Fibroblast of skin of right biceps (primary cell): Measurements from ENCODE around the gene NAALADL2.

Experiments used
- DNase-seq: peaks from one replicate; pipeline ENCODE4 v3.0.0-alpha.2; 2013

Gene NAALADL2

DNA sequence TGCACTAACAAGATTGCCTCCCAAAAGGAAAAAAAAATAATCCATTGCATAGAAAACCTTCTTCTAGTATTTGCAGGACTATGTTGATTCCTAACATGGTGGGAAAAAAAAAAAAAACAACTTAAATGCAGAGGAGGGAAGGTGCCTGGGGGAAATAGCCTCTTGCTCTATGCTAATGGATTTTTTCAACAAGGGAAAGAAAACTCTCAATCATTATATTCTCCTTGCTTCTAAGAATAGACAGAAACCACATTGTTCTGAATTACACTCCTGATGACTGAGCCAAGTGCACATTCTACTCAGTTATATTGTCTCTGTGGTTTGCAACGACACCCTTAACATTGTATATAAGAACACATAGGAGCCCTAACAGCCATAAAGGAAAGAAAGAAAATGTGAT is 760.2 kb downstream of the NAALADL2 start:
- DNase-seq = peak; percentile 10

- DNase-seq = no peak
These were observed 761.0 kb downstream of the NAALADL2 start for GRCh38 chr3:175620093-175620492.

GRCh38 chr3:175620532-175620931 is 761.4 kb downstream of the NAALADL2 start:
- DNase-seq = no peak

DNA sequence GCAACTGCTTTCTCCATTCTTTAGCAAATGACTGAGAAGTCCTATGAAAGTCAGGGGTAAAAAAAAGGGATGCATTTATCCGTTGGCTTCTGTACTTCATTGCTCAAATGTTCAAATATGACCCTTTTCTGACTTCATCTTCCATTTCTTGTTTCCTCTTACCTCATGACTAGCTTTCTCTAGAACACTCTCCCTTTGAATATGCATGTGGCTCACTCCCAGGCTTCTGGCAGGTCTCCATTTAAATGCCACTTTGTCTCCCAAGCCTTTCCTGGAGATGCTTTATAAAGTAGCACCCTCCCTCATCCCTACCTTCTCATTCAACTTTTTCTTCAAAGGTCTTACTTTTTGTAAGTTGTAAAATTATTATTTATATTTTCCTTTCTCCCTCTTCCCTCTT is 781.8 kb downstream of the NAALADL2 start:
- no peak for DNase-seq

GRCh38 chr3:175646865-175647264 is 787.7 kb downstream of the NAALADL2 start:
- peak; percentile 31 for DNase-seq

- no peak for DNase-seq
These were observed 789.8 kb downstream of the NAALADL2 start for GRCh38 chr3:175648899-175649298.

DNA sequence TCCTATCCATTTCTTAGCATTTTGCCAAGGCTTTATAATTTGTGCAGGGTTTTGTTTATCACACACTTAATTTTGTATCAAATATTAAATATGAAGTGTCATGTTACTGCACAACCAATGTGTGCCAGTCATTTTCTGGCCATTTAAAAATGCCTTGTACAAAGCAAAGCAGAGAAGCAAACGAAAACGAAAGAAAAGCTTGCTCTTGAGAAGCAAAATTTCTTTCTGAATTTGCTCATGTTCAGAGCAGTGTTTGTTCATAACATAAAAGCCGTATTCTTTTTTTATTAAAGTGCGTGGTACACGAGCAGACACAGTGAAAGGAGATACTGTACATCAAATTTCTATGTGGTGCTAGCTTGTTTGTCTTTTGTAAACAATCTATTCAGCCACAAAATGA is 792.6 kb downstream of the NAALADL2 start:
- no peak for DNase-seq

- DNase-seq = no peak
These were observed 796.2 kb downstream of the NAALADL2 start for GRCh38 chr3:175655351-175655750.

DNA sequence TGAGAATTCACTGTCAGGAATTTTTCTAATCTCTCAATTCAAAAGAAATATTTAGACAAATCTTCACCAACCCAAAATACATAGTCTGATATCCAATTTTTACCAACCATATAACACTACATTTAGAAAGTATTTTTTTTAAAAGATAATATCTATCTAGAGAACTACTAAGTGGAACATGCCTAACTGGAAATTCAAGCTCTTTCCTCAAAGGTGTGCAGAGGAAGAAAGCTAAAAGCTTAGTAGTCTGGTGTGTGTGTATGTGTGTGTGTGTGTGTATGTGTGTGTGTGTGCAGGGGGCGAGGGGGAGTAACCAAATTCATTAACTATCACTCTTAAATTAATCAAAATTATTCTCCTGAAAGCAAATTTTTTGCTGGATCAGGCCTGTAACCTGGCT is 797.3 kb downstream of the NAALADL2 start:
- no peak for DNase-seq

- DNase-seq = no peak
These were observed 800.7 kb downstream of the NAALADL2 start for GRCh38 chr3:175659670-175660350.

- no peak for DNase-seq
These were observed 803.7 kb downstream of the NAALADL2 start for GRCh38 chr3:175662815-175663214.

GRCh38 chr3:175664911-175665310 is 805.8 kb downstream of the NAALADL2 start:
- no peak for DNase-seq

DNA sequence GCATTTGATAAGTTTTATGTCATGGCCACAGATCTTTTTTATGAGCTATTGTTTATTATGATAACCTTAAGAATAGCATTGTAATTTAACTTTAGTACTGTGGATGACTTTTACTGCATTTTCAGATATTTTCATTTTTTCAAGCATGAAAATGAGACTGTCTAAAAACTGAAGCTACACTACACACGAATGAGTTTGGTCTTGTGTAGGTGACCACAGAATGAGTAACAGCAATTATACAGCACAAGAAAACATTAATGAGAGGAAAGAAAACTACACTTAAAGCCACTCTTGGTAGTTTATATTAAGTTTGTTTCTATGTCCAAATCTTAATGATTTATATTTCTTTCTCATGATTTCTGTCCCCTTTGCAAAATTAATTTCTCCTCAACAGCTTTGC is 809.2 kb downstream of the NAALADL2 start:
- no peak for DNase-seq

GRCh38 chr3:175670557-175670956 is 811.4 kb downstream of the NAALADL2 start:
- DNase-seq = peak; percentile 55

DNA sequence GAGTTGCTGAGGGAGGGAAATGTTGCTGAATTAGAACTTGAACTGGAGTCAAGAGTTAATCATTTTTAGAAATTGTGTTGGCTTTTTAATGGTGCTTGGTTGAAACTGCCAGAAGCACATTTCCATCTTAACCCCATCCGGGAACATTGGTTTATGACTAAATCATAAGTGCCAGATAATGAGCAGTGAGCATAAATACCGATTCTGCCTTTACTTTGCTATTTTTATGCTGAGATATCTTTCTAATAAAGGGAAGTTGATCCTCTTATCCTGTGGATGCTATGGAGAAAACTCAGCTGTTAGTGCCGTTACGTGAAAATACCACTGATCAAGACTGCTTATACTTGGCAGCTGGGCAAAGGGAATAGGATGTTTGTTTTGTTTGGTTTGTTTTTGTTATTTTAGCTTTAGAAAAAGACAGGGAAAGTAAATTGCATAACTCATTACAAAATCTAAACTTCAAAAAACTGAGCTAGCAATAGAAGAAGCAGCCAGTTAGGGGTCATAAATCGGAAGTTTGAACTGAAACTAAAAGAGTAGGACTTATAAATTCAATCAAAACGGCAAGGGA is 813.1 kb downstream of the NAALADL2 start:
- DNase-seq = no peak

- DNase-seq = no peak
These were observed 820.4 kb downstream of the NAALADL2 start for GRCh38 chr3:175679568-175679967.

DNA sequence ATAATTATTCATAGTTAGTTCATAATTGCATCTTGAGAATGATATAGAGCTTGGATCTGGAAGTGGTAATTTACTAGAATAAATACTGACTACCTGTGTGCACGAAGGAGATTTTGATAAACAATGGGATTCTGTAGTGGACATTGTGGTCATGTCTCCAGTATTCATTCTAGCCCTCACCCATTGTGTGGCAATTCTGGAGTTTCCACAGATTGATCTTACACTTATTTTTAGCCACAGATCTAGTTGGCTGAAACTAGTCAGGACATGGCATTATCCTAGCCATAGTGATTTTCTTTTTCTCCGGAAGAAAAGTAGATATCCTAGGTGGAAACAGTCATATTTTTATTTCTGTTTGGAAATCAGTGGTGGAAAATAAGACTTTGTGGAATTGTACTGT is 833.1 kb downstream of the NAALADL2 start:
- no peak for DNase-seq

- no peak for DNase-seq
These were observed 836.1 kb downstream of the NAALADL2 start for GRCh38 chr3:175695251-175695650.

GRCh38 chr3:175702956-175703355 is 843.8 kb downstream of the NAALADL2 start:
- peak; percentile 34 for DNase-seq

- DNase-seq = peak; percentile 8
These were observed 845.4 kb downstream of the NAALADL2 start for GRCh38 chr3:175704366-175705055.

GRCh38 chr3:175713268-175713667 is 854.1 kb downstream of the NAALADL2 start:
- peak; percentile 61 for DNase-seq

GRCh38 chr3:175716446-175716845 is 857.3 kb downstream of the NAALADL2 start:
- peak; percentile 55 for DNase-seq

DNA sequence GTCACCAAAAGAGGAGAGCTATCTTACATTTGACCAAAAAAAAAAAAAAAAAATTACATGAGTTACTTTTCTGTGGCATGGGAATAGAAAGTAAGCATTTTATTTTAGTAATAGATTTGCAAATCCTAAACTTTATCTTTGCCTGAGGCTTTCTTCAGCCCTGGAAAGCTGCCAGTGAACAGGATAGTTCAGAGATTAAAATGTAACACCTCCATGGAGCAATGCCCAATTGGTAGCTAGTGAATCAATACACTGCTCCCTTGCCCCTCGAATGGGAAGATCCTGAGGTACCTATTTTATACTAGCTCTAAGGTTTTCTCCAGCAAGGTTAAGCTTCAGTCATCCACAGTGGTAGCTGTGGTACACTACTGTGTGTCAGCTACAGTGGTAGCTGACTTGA is 867.1 kb downstream of the NAALADL2 start:
- no peak for DNase-seq

- no peak for DNase-seq
These were observed 869.4 kb downstream of the NAALADL2 start for GRCh38 chr3:175728566-175728965.
